PC-3 (cell line): ENCODE data around the gene PPP4R1.

Experiments
- EZH2 ChIP-seq: fragments of 300-600 bp; sonication (generic); IDR thresholded peaks from one replicate; pipeline ENCODE4 v1.6.1; 2017; ENCODE audit warnings: antibody characterized with exemption, mild to moderate bottlenecking, low read length; ENCODE audit not compliant: unreplicated experiment
- EZH2phosphoT487 ChIP-seq: fragments of 300-600 bp; sonication (generic); IDR thresholded peaks from 2 replicates; pipeline ENCODE4 v1.6.1; 2018; ENCODE audit warnings: mild to moderate bottlenecking, antibody characterized with exemption, low read length, borderline replicate concordance
- TF ChIP-seq, protein P1 (sequence below): fragments of 300-600 bp; sonication (generic); conservative IDR thresholded peaks from 2 replicates; pipeline ENCODE4 v1.5.1; 2017; ENCODE audit warnings: antibody characterized with exemption, low read depth, mild to moderate bottlenecking, low read length

- TF ChIP-seq, protein P1, sequence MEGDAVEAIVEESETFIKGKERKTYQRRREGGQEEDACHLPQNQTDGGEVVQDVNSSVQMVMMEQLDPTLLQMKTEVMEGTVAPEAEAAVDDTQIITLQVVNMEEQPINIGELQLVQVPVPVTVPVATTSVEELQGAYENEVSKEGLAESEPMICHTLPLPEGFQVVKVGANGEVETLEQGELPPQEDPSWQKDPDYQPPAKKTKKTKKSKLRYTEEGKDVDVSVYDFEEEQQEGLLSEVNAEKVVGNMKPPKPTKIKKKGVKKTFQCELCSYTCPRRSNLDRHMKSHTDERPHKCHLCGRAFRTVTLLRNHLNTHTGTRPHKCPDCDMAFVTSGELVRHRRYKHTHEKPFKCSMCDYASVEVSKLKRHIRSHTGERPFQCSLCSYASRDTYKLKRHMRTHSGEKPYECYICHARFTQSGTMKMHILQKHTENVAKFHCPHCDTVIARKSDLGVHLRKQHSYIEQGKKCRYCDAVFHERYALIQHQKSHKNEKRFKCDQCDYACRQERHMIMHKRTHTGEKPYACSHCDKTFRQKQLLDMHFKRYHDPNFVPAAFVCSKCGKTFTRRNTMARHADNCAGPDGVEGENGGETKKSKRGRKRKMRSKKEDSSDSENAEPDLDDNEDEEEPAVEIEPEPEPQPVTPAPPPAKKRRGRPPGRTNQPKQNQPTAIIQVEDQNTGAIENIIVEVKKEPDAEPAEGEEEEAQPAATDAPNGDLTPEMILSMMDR = no peak; the same call in 1 of the 2 replicates
- TF ChIP-seq EZH2phosphoT487 (no peak), EZH2 (no peak)
Observed at GRCh38 chr18:9613550-9614400, 584 bp downstream of the PPP4R1 start.
